HepG2 (cell line): ENCODE results near the gene NFATC2. TPM values are rescaled to one million over a fixed set of nuclear protein-coding genes. Genes with fewer than 3 reads are reported as not detected.

Experiments
- ARID2 ChIP-seq: sonication (generic); formaldehyde crosslinking; IDR thresholded peaks from 2 replicates; pipeline ENCODE4 v1.8.1; 2022; ENCODE audit warnings: mild to moderate bottlenecking, missing genetic modification reagents, borderline replicate concordance
- ARNTL ChIP-seq: sonication (generic); formaldehyde crosslinking; IDR thresholded peaks from 2 replicates; pipeline ENCODE4 v1.4.0; 2020; ENCODE audit warnings: mild to moderate bottlenecking, missing genetic modification reagents
- ATF4 ChIP-seq, 2 experiments: fragments of 450-650 bp in 1 of 2; sonication (generic) in 1 of 2; formaldehyde crosslinking; IDR thresholded peaks; 2 replicates each; pipeline versions ENCODE4 v1.5.0 to v1.8.0; 2020 to 2022; ENCODE audit warnings: mild to moderate bottlenecking in 1 of 2, missing genetic modification reagents in 1 of 2
- ATRX ChIP-seq: sonication (generic); formaldehyde crosslinking; IDR thresholded peaks from 2 replicates; pipeline ENCODE4 v1.4.0; 2020; ENCODE audit warnings: missing genetic modification reagents, borderline replicate concordance
- FIP1L1 ChIP-seq: fragments of 200-400 bp; formaldehyde crosslinking; IDR thresholded peaks from 2 replicates; pipeline ENCODE4 v1.6.1; 2018; ENCODE audit warnings: low read depth, mild to moderate bottlenecking, low read length, moderate library complexity, borderline replicate concordance; ENCODE audit not compliant: insufficient read depth
- GMEB2 ChIP-seq: IDR thresholded peaks from 2 replicates; pipeline ENCODE4 v1.6.1; 2016; ENCODE audit warnings: missing biosample characterization, missing genetic modification reagents, low read depth
- HMGA1 ChIP-seq: sonication (generic); formaldehyde crosslinking; conservative IDR thresholded peaks from 2 replicates; pipeline ENCODE4 v1.4.0; 2020; ENCODE audit warnings: missing genetic modification reagents
- MNT ChIP-seq: fragments of 450-650 bp; IDR thresholded peaks from 2 replicates; pipeline ENCODE4 v1.6.1; 2016
- PREB ChIP-seq: sonication (generic); formaldehyde crosslinking; IDR thresholded peaks from 2 replicates; pipeline ENCODE4 v1.4.0; 2020; ENCODE audit warnings: missing genetic modification reagents
- SATB2 ChIP-seq: sonication (generic); formaldehyde crosslinking; IDR thresholded peaks from 2 replicates; pipeline ENCODE4 v1.5.0; 2020; ENCODE audit warnings: missing genetic modification reagents
- TBX3 ChIP-seq: fragments of 450-650 bp; IDR thresholded peaks from 2 replicates; pipeline ENCODE4 v1.6.1; 2017; ENCODE audit warnings: antibody characterized with exemption, mild to moderate bottlenecking, inconsistent platforms, borderline replicate concordance
- TRIM24 ChIP-seq: sonication (generic); formaldehyde crosslinking; IDR thresholded peaks from 2 replicates; pipeline ENCODE4 v1.8.0; 2022; ENCODE audit warnings: mild to moderate bottlenecking, missing genetic modification reagents
- ZBTB2 ChIP-seq: sonication (generic); formaldehyde crosslinking; IDR thresholded peaks from 2 replicates; pipeline ENCODE4 v1.8.0; 2022; ENCODE audit warnings: low read depth, missing genetic modification reagents
- ZGPAT ChIP-seq: IDR thresholded peaks from 2 replicates; pipeline ENCODE4 v1.6.1; 2016; ENCODE audit warnings: mild to moderate bottlenecking
- ZMYM2 ChIP-seq: sonication (generic); formaldehyde crosslinking; IDR thresholded peaks from 2 replicates; pipeline ENCODE4 v1.8.0; 2022; ENCODE audit warnings: mild to moderate bottlenecking, missing genetic modification reagents
- ZNF274 ChIP-seq: sonication (generic); formaldehyde crosslinking; IDR thresholded peaks from 2 replicates; pipeline ENCODE4 v1.5.1; 2020; ENCODE audit warnings: mild to moderate bottlenecking, missing genetic modification reagents
- ZNF335 ChIP-seq: sonication (generic); formaldehyde crosslinking; IDR thresholded peaks from 2 replicates; pipeline ENCODE4 v1.4.0; 2020; ENCODE audit warnings: missing genetic modification reagents
- ZNF34 ChIP-seq: sonication (generic); formaldehyde crosslinking; IDR thresholded peaks from 2 replicates; pipeline ENCODE4 v1.4.0; 2020; ENCODE audit warnings: mild to moderate bottlenecking, missing genetic modification reagents, borderline replicate concordance
- ZNF589 ChIP-seq: sonication (generic); formaldehyde crosslinking; conservative IDR thresholded peaks from 2 replicates; pipeline ENCODE4 v1.8.0; 2022; ENCODE audit warnings: mild to moderate bottlenecking, moderate library complexity, missing genetic modification reagents
- ZNF619 ChIP-seq: sonication (generic); formaldehyde crosslinking; IDR thresholded peaks from 2 replicates; pipeline ENCODE4 v1.4.0; 2020; ENCODE audit warnings: mild to moderate bottlenecking, missing genetic modification reagents
- ZNF792 ChIP-seq: IDR thresholded peaks from 2 replicates; pipeline ENCODE4 v1.6.1; 2016
- ZNF841 ChIP-seq: sonication (generic); formaldehyde crosslinking; IDR thresholded peaks from 2 replicates; pipeline ENCODE4 v1.8.1; 2023; ENCODE audit warnings: missing genetic modification reagents, borderline replicate concordance
- polyA plus RNA-seq, 8 experiments: library from polyadenylated mRNA; depleted of rRNA in 3 of 8; stranded (reverse) in 7 of 8; unstranded in 1 of 8; fragments of >200 nt; fragmentation: Illumina TruSeq in 4 of 8; extraction: Trizol in 4 of 8; gene quantifications; 2 replicates each; pipeline versions ENCODE4 v1.2.1 to v1.2.3, GENCODE V29; 2011 to 2016; ENCODE audit warnings: low read depth in 4 of 8, missing spikeins in 1 of 8, mixed read lengths in 1 of 8; ENCODE audit not compliant: insufficient read depth in 1 of 8
- total RNA-seq, 5 experiments: library from RNA; depleted of rRNA; stranded (reverse); fragments of >200 nt; fragmentation: Illumina TruSeq; extraction: Trizol; gene quantifications; 2 replicates each; pipeline ENCODE4 v1.2.3, GENCODE V29; 2016; ENCODE audit warnings: low read depth in 1 of 5

Gene NFATC2
- total and polyA plus RNA-seq, 2 of the 13 experiments (the other 11 are each of a cell fraction or from before 2014, with no cell fraction given), result 1.9 to 3.3 TPM

- no peak for TF ChIP-seq PREB (CRISPR knock-in tag)
- no peak for TF ChIP-seq ZNF841 (CRISPR knock-in tag)
- no peak for TF ChIP-seq FIP1L1
- no peak for TF ChIP-seq ZNF589 (CRISPR knock-in tag)
- TF ChIP-seq TBX3, result no peak
- TF ChIP-seq GMEB2, result no peak
- no peak for TF ChIP-seq ATF4 (CRISPR knock-in tag; IDR thresholded peaks at IDR 0.05)
- TF ChIP-seq MNT, result no peak
- no peak for TF ChIP-seq ZNF619
- TF ChIP-seq ZNF792 (CRISPR knock-in tag), result peak; percentile 57
- no peak for TF ChIP-seq ZNF34 (CRISPR knock-in tag)
- no peak for TF ChIP-seq ZNF274 (CRISPR knock-in tag)
- TF ChIP-seq HMGA1 (CRISPR knock-in tag), result no peak
- no peak for TF ChIP-seq TRIM24 (CRISPR knock-in tag)
- TF ChIP-seq ARNTL (CRISPR knock-in tag), result no peak
- TF ChIP-seq ZNF335, result no peak
- TF ChIP-seq ZBTB2, result 0 out of 2 replicates have a peak, but pooled peaks have one; percentile 15
- no peak for TF ChIP-seq ARID2 (CRISPR knock-in tag)
- no peak for TF ChIP-seq SATB2 (CRISPR knock-in tag)
- no peak for TF ChIP-seq ZMYM2 (CRISPR knock-in tag)
- 0 out of 2 replicates have a peak, but pooled peaks have one; percentile 8 for TF ChIP-seq ZGPAT (CRISPR knock-in tag)
- TF ChIP-seq ATRX (CRISPR knock-in tag), result no peak
Observed at GRCh38 chr20:51542571-51543421, at the start of gene NFATC2 (continued).
